ENCODE data around the gene POU2AF1.

POU2AF1 gene

GRCh38 chr11:111361052-111361801 lies 17.8 kb downstream of the POU2AF1 start:
- DNase-seq (ENCODE audit: low read depth in 1 of 2, low spot score in 1 of 2), result no peak
- in situ Hi-C loops (cut with HindIII; ENCODE audit: low pct_unique_long_range_greater_than_20kb, low sequenced_read_pairs), result no loop called here
- TF ChIP-seq JUND (IDR thresholded peaks at IDR 0.05; ENCODE audit: low read depth), result no peak

GRCh38 chr11:111360150-111361043 lies 18.7 kb downstream of the POU2AF1 start:
- no peak for DNase-seq (ENCODE audit: low read depth in 1 of 2, low spot score in 1 of 2)
- in situ Hi-C loops (cut with HindIII; ENCODE audit: low pct_unique_long_range_greater_than_20kb, low sequenced_read_pairs), result no loop called here
- no peak for TF ChIP-seq JUND (IDR thresholded peaks at IDR 0.05; ENCODE audit: low read depth)

GRCh38 chr11:111359223-111360149 lies 19.6 kb downstream of the POU2AF1 start:
- in situ Hi-C loops (cut with HindIII; ENCODE audit: low pct_unique_long_range_greater_than_20kb, low sequenced_read_pairs), result no loop called here
- DNase-seq (ENCODE audit: low read depth in 1 of 2, low spot score in 1 of 2), result peak in 1 of 2 experiments; percentile 45

GRCh38 chr11:111358038-111359001 lies 20.8 kb downstream of the POU2AF1 start:
- in situ Hi-C loops (cut with HindIII; ENCODE audit: low pct_unique_long_range_greater_than_20kb, low sequenced_read_pairs), result no loop called here
- no peak for DNase-seq (ENCODE audit: low read depth in 1 of 2, low spot score in 1 of 2)
- TF ChIP-seq JUND (IDR thresholded peaks at IDR 0.05; ENCODE audit: low read depth), result no peak

More at GRCh38 chr11:111359223-111360149, 19.6 kb downstream of the POU2AF1 start:
- TF ChIP-seq JUND (IDR thresholded peaks at IDR 0.05; ENCODE audit: low read depth), result no peak

GRCh38 chr11:111357150-111358037 lies 21.7 kb downstream of the POU2AF1 start:
- in situ Hi-C loops (cut with HindIII; ENCODE audit: low pct_unique_long_range_greater_than_20kb, low sequenced_read_pairs), result no loop called here
- DNase-seq (ENCODE audit: low read depth in 1 of 2, low spot score in 1 of 2), result peak in 1 of 2 experiments; percentile 54
- TF ChIP-seq JUND (IDR thresholded peaks at IDR 0.05; ENCODE audit: low read depth), result no peak

GRCh38 chr11:111356660-111357048 lies 22.4 kb downstream of the POU2AF1 start:
- no peak for DNase-seq (ENCODE audit: low read depth in 1 of 2, low spot score in 1 of 2)
- no peak for TF ChIP-seq JUND (IDR thresholded peaks at IDR 0.05; ENCODE audit: low read depth)
- in situ Hi-C loops (cut with HindIII; ENCODE audit: low pct_unique_long_range_greater_than_20kb, low sequenced_read_pairs), result no loop called here

- in situ Hi-C loops (cut with HindIII; ENCODE audit: low pct_unique_long_range_greater_than_20kb, low sequenced_read_pairs), result no loop called here
- no peak for TF ChIP-seq JUND (IDR thresholded peaks at IDR 0.05; ENCODE audit: low read depth)
- no peak for DNase-seq (ENCODE audit: low read depth in 1 of 2, low spot score in 1 of 2)
Measured at GRCh38 chr11:111355956-111356659, 23.0 kb downstream of the POU2AF1 start.

- TF ChIP-seq JUND (IDR thresholded peaks at IDR 0.05; ENCODE audit: low read depth), result no peak
- no peak for DNase-seq (ENCODE audit: low read depth in 1 of 2, low spot score in 1 of 2)
- in situ Hi-C loops (cut with HindIII; ENCODE audit: low pct_unique_long_range_greater_than_20kb, low sequenced_read_pairs), result no loop called here
Measured at GRCh38 chr11:111355101-111355500, 24.0 kb downstream of the POU2AF1 start.

GRCh38 chr11:111354601-111354891 lies 24.5 kb downstream of the POU2AF1 start:
- TF ChIP-seq JUND (IDR thresholded peaks at IDR 0.05; ENCODE audit: low read depth), result no peak
- in situ Hi-C loops (cut with HindIII; ENCODE audit: low pct_unique_long_range_greater_than_20kb, low sequenced_read_pairs), result no loop called here
- DNase-seq (ENCODE audit: low read depth in 1 of 2, low spot score in 1 of 2), result no peak

Measured in T47D (cell line).